Ovary (tissue), 3 donors: ENCODE measurements around the gene TAF4.

ENCODE experiments used
- CTCF ChIP-seq, 3 donors: fragments of 450-650 bp in 2 of 3; fragments of 200-600 bp in 1 of 3; IDR thresholded peaks; one replicate each; pipeline versions ENCODE4 v1.5.1 to v1.8.0; 2016 to 2022; ENCODE audit warnings: antibody characterized with exemption in 3 of 3, mild to moderate bottlenecking in 1 of 3
- EP300 ChIP-seq: sonication (generic); formaldehyde crosslinking; IDR thresholded peaks from one replicate; pipeline ENCODE4 v1.6.1; 2017; ENCODE audit warnings: antibody characterized with exemption
- POLR2A ChIP-seq: fragments of 450-650 bp; IDR thresholded peaks from one replicate; pipeline ENCODE4 v1.6.1; 2017; ENCODE audit warnings: antibody characterized with exemption, mild to moderate bottlenecking, moderate library complexity
- donor health status: DM: no; HTN: no; CAD: no.

- TF ChIP-seq CTCF (IDR thresholded peaks at IDR 0.05) (no peak), POLR2A (no peak), EP300 (no peak)
These were observed 19.2 kb downstream of the TAF4 start for GRCh38 chr20:62046431-62046830.
